Activated T-helper 1 cell treated with anti-CD3 and anti-CD28 coated beads, Interleukin-12 subunit alpha, Interleukin-12 subunit beta, Interleukin-2, Interleukin-4 antibody, amounts not matched to agents 30 ng/mL and 10 ng/mL and 1 ng/mL, durations not matched to agents 14 hours and 24 hours and 36 hours (primary cell): ENCODE results near the gene NTNG2. TPM values are rescaled to one million over a fixed set of nuclear protein-coding genes. Genes with fewer than 3 reads are reported as not detected.

ENCODE experiments used
- DNase-seq: peaks from one replicate; pipeline ENCODE4 v3.0.0; 2021; ENCODE audit warnings: low spot score
- H3K27ac Mint-ChIP-seq: one replicate; pipeline ENCODE4 v1.8.0; 2021; ENCODE audit warnings: mild to moderate bottlenecking, mixed read lengths
- H3K27me3 Mint-ChIP-seq: one replicate; pipeline ENCODE4 v1.8.0; 2022; ENCODE audit warnings: mild to moderate bottlenecking, moderate library complexity, mixed read lengths; ENCODE audit not compliant: insufficient read depth
- H3K36me3 Mint-ChIP-seq: one replicate; pipeline ENCODE4 v1.8.0; 2021; ENCODE audit warnings: low read depth, mixed read lengths
- H3K4me1 Mint-ChIP-seq: one replicate; pipeline ENCODE4 v1.8.0; 2021; ENCODE audit warnings: low read depth, mixed read lengths
- H3K4me3 Mint-ChIP-seq: one replicate; pipeline ENCODE4 v1.8.0; 2021; ENCODE audit warnings: mild to moderate bottlenecking, moderate library complexity, mixed read lengths
- H3K9me3 Mint-ChIP-seq: one replicate; pipeline ENCODE4 v1.8.0; 2021; ENCODE audit warnings: mixed read lengths
- intact Hi-C: fragments of 100-400 bp; cut with micrococcal nuclease; formaldehyde crosslinking; loops from one replicate; pipeline ENCODE4 v1.15.1; 2024
- total RNA-seq: library from RNA; stranded (reverse); gene quantifications from 2 replicates; pipeline ENCODE4 v1.2.3, GENCODE V29; 2022

The NTNG2 gene
- total RNA-seq, 1 donor from 2014 or later = 4.6 TPM

DNA sequence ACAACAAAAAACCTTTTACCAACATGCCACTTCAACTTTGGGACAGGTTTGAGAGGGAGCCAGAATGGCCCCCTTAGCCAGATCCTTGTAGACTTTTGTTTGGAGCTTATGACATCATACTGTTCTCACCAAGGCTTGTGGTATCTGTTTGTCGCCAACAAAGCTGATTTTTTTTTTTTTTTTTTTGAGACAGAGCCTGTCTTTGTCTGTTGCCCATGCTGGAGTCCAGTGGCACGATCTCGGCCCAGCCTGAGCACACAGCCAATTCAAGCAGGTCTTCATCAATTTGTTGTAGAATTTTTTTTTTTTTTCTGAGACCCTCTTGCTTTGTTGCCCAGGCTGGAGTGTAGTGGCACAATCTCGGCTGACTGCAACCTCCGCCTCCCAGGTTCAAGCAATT, 26.4 kb upstream of the NTNG2 start:
- no peaks in the 10 kb centered on the region for H3K4me1 Mint-ChIP-seq
- intact Hi-C loops = no loop called here
- H3K27me3 Mint-ChIP-seq = peaks cover 34% of the 10 kb centered on the region
- H3K36me3 Mint-ChIP-seq = no peaks in the 10 kb centered on the region
- no peak for DNase-seq
- H3K4me3 Mint-ChIP-seq = no peak overlapping the region
- H3K9me3 Mint-ChIP-seq = no peaks in the 10 kb centered on the region
- no peak overlapping the region for H3K27ac Mint-ChIP-seq

- Mint-ChIP-seq H3K9me3 (no peaks in the 10 kb centered on the region), H3K27ac (no peak overlapping the region), H3K4me3 (no peak overlapping the region), H3K36me3 (no peaks in the 10 kb centered on the region), H3K27me3 (peaks cover 42% of the 10 kb centered on the region), H3K4me1 (peaks cover 1% of the 10 kb centered on the region)
- DNase-seq = no peak
- intact Hi-C loops = no loop called here
Measured at GRCh38 chr9:132136151-132136780, 25.6 kb upstream of the NTNG2 start.

DNA sequence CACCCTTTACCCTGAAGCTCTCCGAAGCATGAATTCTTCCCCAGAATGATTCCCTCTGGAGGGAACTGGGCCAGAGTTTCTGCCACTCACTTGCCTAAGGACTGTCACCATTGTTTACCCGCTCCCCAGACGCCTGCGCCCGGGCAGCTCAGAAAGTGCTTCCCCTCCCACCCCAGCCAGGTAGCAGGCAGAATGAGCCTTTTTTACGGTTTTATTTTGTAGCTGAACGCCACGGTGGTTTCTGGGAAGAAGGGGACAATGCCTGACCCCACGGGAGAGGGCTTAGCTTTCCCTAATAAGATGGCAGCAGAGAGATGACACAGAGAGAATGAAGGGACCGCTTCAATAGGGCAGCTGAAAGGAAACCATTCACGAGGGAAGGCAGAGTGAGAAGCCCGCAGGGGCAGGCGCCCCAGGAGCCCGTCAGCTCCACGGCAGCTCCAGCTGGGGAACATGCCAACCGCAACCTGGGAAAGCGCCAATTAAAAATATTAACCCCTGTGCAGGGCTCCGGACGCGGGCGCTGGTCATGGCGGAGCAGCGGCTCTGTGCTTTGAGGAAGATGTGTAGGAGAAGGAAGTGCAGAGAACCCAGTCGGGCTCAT, 20.4 kb upstream of the NTNG2 start:
- Mint-ChIP-seq H3K4me1 (peaks cover 35% of the 10 kb centered on the region), H3K27me3 (peaks cover 47% of the 10 kb centered on the region), H3K4me3 (peak overlapping the region; percentile 64), H3K27ac (no peak overlapping the region), H3K9me3 (no peaks in the 10 kb centered on the region), H3K36me3 (no peaks in the 10 kb centered on the region)
- DNase-seq = no peak
- intact Hi-C loops = no loop called here

DNA sequence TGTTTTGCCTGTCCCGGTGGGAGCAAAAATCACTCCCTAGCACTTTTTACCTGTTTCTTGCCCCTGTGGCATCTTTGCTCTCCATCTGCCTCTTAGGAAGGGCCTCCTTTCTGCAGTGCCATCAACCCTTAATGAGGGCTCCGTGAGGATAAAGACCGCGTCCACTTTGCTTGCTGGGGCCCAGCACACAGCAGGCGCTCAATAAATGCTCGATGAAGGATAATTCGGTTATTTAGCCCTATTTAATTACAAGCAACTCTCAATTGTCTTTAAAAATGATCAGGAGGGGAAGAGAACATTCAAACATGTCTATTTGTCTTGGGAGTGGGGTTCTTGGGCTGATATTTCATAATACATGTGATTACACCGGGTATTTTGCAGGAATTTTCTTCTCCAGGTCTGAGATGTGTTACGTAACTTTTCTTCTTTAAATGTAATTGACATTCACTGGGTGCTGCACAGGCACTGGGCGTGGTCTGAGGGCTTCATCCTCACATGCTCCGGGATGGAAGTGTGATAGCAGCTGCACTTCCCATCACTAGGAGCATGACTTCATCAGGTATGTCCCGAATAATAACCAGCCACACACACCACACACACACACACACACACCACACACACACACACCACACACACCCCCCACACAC, 19.8 kb upstream of the NTNG2 start:
- H3K4me3 Mint-ChIP-seq = peak overlapping the region; percentile 64
- H3K36me3 Mint-ChIP-seq = no peaks in the 10 kb centered on the region
- no peak overlapping the region for H3K27ac Mint-ChIP-seq
- intact Hi-C loops = no loop called here
- no peak for DNase-seq
- H3K27me3 Mint-ChIP-seq = peaks cover 53% of the 10 kb centered on the region
- H3K9me3 Mint-ChIP-seq = no peaks in the 10 kb centered on the region
- peaks cover 38% of the 10 kb centered on the region for H3K4me1 Mint-ChIP-seq

DNA sequence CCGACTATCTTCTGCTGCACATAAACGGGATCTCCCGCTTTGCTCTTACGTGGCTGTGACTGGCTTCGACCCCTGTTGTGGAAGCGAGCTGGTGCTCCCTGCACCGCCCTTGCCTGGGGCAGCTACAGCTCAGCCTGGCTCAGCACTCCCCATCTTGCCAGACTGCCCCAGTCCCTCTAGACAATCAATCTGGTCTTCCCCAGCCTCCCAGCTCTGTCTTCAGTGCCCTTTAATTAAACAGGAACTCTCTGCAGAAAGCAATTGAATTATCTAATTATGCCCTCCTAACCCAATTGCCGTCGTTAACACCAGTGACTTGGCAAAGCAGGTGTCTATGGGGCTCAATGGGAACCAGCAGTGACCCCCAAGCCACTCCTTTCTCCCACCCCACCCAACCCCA, 18.9 kb upstream of the NTNG2 start:
- H3K4me3 Mint-ChIP-seq = no peak overlapping the region
- H3K27ac Mint-ChIP-seq = no peak overlapping the region
- peaks cover 54% of the 10 kb centered on the region for H3K27me3 Mint-ChIP-seq
- H3K9me3 Mint-ChIP-seq = no peaks in the 10 kb centered on the region
- intact Hi-C loops = no loop called here
- H3K36me3 Mint-ChIP-seq = no peaks in the 10 kb centered on the region
- DNase-seq = no peak
- peaks cover 38% of the 10 kb centered on the region for H3K4me1 Mint-ChIP-seq

DNA sequence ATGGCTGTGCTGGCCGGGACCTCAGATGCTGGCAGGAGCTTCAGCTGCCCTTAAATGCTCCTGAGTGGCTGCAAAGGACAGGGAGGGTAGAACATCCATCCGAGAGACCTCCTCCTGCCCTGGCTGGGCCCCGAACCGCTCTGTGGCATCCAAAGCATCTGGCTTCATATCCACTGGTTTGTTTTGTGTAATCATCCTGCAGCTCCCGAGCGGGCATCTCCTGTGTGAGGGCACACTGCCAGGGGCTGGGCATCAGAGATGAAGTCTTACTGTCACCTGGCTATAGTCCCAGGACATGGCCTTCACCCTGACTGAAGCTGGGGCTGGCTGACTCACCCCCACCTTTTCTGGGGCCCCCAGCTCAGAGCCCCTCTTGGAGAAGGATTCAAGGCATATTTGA, 18.5 kb upstream of the NTNG2 start:
- DNase-seq = no peak
- intact Hi-C loops = no loop called here
- Mint-ChIP-seq H3K36me3 (no peaks in the 10 kb centered on the region), H3K4me3 (no peak overlapping the region), H3K27ac (no peak overlapping the region), H3K4me1 (peaks cover 38% of the 10 kb centered on the region), H3K27me3 (peaks cover 56% of the 10 kb centered on the region), H3K9me3 (no peaks in the 10 kb centered on the region)

DNA sequence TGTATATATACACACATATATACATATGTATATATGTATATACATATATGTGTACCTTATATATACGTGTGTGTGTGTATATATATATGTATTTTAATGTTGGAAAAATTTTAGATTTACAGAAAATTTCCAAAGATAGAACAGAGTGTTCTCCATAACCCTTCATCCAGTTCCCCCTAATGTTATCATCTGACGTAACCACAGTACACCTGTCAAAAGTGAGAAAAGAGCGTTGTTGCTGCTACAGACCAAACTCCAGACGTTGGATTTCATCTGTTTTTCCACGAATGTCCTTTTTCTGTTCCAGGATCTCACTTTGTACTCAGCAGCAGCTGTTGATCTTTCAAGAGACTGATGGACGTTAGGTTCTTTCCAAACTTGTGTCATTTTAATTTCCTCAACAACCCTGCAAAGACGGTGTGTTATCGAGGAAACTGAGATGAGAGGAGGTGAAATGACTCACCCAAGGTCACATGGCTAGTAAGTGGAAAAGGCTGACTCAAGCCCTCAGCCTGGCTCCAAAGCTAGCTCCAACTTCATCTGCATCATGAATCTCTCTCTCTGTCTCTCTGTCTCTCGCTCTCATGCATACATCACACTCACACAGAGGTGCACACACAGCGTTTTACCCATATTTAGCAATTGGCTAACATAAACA, 17.0 kb upstream of the NTNG2 start:
- H3K27ac Mint-ChIP-seq = peak overlapping the region; percentile 78
- no peaks in the 10 kb centered on the region for H3K36me3 Mint-ChIP-seq
- no peaks in the 10 kb centered on the region for H3K9me3 Mint-ChIP-seq
- H3K4me1 Mint-ChIP-seq = peaks cover 38% of the 10 kb centered on the region
- intact Hi-C loops = loop anchor here (1.0 to 2.0 kb wide), 2 partner anchors 16 to 206 kb away; no protein-coding TSS in a partner anchor
- H3K4me3 Mint-ChIP-seq = peak overlapping the region; percentile 19
- peaks cover 53% of the 10 kb centered on the region for H3K27me3 Mint-ChIP-seq
- DNase-seq = peak; percentile 28

DNA sequence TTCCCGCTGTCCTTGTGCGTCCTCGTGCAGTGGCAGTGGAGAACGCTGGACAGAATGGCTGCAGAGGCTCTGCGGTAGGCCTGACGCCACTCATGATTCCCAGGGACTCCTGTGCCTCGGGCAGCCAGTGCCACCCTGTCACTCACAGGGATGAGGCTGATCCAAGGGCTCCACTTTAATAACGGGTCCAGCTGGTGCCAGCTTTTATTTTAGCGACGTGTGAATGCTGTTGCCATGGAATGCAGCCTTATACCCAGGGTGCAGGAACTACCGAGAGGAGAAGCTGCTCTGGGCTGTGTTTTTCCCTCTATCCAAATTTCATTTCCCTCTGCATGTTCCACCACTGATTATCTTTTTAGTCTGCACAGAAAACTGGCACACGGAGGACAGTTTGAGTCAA, 15.8 kb upstream of the NTNG2 start:
- Mint-ChIP-seq H3K36me3 (no peaks in the 10 kb centered on the region), H3K27me3 (peaks cover 46% of the 10 kb centered on the region)

GRCh38 chr9:132146575-132146974, 15.3 kb upstream of the NTNG2 start:
- no peak overlapping the region for H3K4me3 Mint-ChIP-seq
- DNase-seq = no peak
- H3K27ac Mint-ChIP-seq = no peak overlapping the region
- H3K9me3 Mint-ChIP-seq = no peaks in the 10 kb centered on the region
- H3K4me1 Mint-ChIP-seq = peaks cover 34% of the 10 kb centered on the region
- intact Hi-C loops = no loop called here
- H3K27me3 Mint-ChIP-seq = peaks cover 41% of the 10 kb centered on the region
- no peaks in the 10 kb centered on the region for H3K36me3 Mint-ChIP-seq

More for the DNA sequence above, 15.8 kb upstream of the NTNG2 start:
- peaks cover 38% of the 10 kb centered on the region for H3K4me1 Mint-ChIP-seq
- H3K9me3 Mint-ChIP-seq = no peaks in the 10 kb centered on the region
- intact Hi-C loops = no loop called here
- no peak for DNase-seq
- no peak overlapping the region for H3K4me3 Mint-ChIP-seq
- no peak overlapping the region for H3K27ac Mint-ChIP-seq

GRCh38 chr9:132147331-132147730, 14.5 kb upstream of the NTNG2 start:
- Mint-ChIP-seq H3K27me3 (peaks cover 36% of the 10 kb centered on the region), H3K9me3 (no peaks in the 10 kb centered on the region), H3K4me1 (peaks cover 26% of the 10 kb centered on the region), H3K36me3 (no peaks in the 10 kb centered on the region), H3K27ac (no peak overlapping the region), H3K4me3 (no peak overlapping the region)
- DNase-seq = no peak
- intact Hi-C loops = loop anchor here (1.0 kb wide), 1 partner anchor 140 kb away; no protein-coding TSS in a partner anchor

- intact Hi-C loops = loop anchor here (1.0 kb wide), 1 partner anchor 141 kb away; no protein-coding TSS in a partner anchor
- no peaks in the 10 kb centered on the region for H3K36me3 Mint-ChIP-seq
- H3K4me1 Mint-ChIP-seq = peaks cover 22% of the 10 kb centered on the region
- H3K27ac Mint-ChIP-seq = no peak overlapping the region
- no peaks in the 10 kb centered on the region for H3K9me3 Mint-ChIP-seq
- no peak for DNase-seq
- H3K27me3 Mint-ChIP-seq = peaks cover 37% of the 10 kb centered on the region
- H3K4me3 Mint-ChIP-seq = no peak overlapping the region
Measured at GRCh38 chr9:132147839-132148238, 14.0 kb upstream of the NTNG2 start.

DNA sequence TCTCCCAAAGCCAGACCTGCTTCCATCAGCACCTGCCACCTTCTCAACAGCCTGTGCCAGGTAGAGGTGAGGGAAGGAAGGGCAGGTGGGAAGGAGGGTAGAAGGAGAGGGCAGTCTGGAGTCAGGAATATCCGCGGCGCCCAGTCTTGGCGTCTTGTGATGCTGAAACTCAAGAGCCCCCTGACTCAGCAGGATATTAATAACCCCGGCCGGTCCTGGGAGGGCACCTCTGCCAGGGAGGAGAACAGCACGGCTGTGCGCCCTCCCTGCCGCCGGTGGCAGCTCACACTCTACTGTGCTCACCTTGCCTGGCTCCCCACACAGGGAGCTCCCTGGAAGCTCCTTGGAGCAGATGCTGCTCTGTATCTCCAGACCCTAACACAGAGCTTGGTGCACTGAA, 11.6 kb upstream of the NTNG2 start:
- Mint-ChIP-seq H3K27ac (no peak overlapping the region), H3K4me3 (no peak overlapping the region), H3K4me1 (peaks cover 8% of the 10 kb centered on the region), H3K27me3 (peaks cover 42% of the 10 kb centered on the region), H3K9me3 (no peaks in the 10 kb centered on the region), H3K36me3 (no peaks in the 10 kb centered on the region)
- intact Hi-C loops = no loop called here
- DNase-seq = no peak

GRCh38 chr9:132151118-132151517, 10.7 kb upstream of the NTNG2 start:
- intact Hi-C loops = no loop called here
- Mint-ChIP-seq H3K27me3 (peaks cover 44% of the 10 kb centered on the region), H3K4me1 (peaks cover 6% of the 10 kb centered on the region)

More at GRCh38 chr9:132151118-132151517, 10.7 kb upstream of the NTNG2 start:
- H3K27ac Mint-ChIP-seq = no peak overlapping the region
- no peak overlapping the region for H3K4me3 Mint-ChIP-seq
- DNase-seq = no peak
- H3K36me3 Mint-ChIP-seq = no peaks in the 10 kb centered on the region
- no peaks in the 10 kb centered on the region for H3K9me3 Mint-ChIP-seq
